HG02970 (cell line): Measurements from ENCODE around the gene DHX9.

Experiments used
- ATAC-seq: cut with Tn5 transposase; IDR thresholded peaks from one replicate; pipeline ENCODE4 v1.9.1; 2021; ENCODE audit warnings: mild to moderate bottlenecking, moderate library complexity, moderate number of reproducible peaks; ENCODE audit not compliant: unreplicated experiment, low FRiP score

DHX9 gene

GRCh38 chr1:182839209-182840066 lies at the start of gene DHX9:
Gene DHX9 (plus strand): TSS chr1:182839347. CDS start chr1:182842567, 3,220 bp downstream.
- ATAC-seq: peak; percentile 73

DNA sequence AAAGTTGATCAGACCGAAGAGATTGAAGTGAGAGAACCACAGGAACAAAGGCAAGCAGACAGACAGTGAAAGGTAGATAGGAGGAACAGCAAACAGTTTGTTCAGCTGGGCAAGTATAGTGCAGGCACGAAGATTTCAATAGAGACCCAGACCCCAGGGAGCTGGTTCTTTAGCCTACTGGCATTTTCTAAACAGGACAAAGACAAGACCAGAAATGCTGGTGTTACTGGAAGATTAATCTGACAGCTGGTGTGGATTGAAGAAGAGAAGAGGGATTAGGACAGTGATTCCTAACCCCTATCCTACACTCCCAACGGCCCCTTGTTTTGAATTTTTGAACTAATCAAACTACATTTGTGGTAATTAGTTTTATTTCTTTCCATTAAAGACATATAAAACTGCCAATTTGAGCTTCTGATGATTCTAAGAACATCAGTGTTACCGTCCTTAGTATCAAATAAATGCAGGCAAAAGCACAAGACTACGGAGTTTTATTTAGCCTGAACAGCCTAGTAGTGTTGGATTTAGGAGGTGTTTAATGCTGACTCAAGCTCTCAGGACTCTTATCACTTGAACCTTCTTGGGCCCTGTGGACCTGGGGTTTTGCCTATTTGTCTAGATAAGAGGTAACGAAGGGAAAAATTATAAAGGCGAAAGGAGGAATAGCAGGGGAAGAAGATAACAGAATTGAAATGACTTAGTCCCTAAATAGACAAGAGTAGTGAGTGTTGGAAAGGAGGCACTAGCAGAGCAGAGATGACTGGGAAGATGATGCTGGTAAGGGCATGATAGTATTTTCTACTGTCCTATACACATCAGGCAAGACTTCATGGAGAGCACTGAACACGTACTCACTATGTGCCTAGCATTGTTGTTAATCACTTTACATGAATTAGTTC lies 47.6 kb upstream of the DHX9 start:
- no peak for ATAC-seq

DNA sequence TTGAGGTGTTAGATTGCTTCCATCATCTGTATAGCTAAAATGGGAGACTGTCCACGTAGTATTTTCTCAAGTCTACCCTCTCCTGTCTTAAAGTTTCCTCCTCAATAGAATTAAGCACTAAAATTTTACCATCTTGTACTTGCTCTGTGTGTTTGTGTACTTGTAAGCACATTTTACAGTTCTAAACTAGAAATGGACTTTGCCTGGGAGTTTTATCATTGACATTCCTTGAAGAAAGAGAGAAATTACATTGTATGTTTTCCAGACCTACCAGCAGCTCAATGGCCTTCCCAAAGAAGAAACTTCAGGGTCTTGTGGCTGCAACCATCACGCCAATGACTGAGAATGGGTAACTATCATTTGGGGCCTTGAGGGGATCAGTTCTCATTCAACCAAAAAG lies 45.1 kb upstream of the DHX9 start:
- ATAC-seq: no peak

DNA sequence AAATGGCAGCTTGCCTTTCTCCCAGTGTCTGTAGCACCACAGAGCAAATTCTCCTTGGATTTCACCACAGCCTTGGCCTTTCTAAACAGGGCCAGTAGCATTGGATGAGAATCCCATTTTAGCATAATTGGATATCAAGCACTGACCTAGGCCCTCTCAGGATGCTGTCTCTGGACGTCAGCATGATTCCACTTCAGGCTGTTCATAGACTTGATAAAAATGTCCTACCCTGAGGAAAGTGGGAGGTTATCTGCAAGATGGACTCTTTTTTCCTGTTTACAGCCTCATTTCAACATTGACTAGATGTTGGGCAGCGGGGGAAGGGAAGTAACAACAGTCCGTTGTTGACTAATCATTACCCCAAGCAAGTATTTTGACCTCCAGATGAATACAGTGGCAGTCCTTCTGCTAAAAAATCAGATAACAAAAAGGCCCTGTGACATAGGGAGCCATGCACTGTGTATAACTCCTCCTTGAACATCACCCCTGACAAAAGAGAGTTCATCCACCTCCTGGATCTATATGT lies 44.4 kb upstream of the DHX9 start:
- ATAC-seq: no peak

GRCh38 chr1:182795563-182796228 lies 43.5 kb upstream of the DHX9 start:
- no peak for ATAC-seq

GRCh38 chr1:182802006-182802803 lies 36.9 kb upstream of the DHX9 start:
- ATAC-seq: no peak

- no peak for ATAC-seq
Observed at GRCh38 chr1:182803846-182804245, 35.3 kb upstream of the DHX9 start.

GRCh38 chr1:182806015-182806678 lies 33.0 kb upstream of the DHX9 start:
- ATAC-seq: no peak

GRCh38 chr1:182807907-182808306 lies 31.2 kb upstream of the DHX9 start:
- no peak for ATAC-seq

DNA sequence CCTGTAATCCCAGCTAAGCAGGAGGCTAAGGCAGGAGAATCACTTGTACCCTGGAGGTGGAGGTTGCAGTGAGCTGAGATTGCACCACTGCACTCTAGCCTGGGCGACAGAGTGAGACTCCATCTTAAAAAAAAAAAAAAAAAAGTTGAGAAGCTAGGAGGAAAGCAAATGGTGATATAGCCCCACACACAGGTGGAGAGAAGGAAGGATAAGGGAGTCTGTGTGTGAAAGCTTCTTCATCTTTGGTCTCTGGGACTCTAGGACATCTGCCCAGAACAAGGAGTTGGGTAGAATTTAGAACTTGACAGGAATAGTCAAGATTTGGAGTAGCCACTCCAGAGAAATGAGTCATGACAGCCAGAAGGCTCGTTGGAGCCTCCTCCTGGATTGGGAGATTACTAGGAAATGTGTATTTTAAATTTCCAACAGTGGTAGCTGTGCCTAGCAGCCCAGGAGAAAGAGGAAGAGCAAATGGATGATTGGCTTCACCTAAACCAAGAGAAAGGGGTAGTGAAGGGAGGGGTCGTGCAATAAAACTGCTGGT lies 29.7 kb upstream of the DHX9 start:
- no peak for ATAC-seq

GRCh38 chr1:182811975-182812722 lies 27.0 kb upstream of the DHX9 start:
- ATAC-seq: no peak

DNA sequence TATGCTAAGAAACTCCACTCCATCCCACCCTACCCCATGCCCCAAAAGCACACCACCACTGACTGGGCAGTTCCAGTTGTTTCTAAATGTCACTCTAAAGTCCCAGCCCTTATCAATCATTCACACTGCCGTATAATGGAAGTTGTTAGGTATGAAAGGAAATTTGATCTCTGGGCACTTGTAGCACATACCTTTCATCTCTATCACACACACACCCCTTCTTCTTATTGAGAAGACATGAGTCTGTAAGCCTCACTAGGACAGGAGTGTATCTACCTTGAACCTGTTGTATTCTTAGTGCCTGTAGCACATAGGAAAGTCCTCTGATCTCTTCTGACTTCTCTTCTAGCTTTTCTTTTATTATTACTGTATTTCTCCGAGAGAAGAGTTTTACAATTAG lies 22.3 kb upstream of the DHX9 start:
- ATAC-seq: no peak

DNA sequence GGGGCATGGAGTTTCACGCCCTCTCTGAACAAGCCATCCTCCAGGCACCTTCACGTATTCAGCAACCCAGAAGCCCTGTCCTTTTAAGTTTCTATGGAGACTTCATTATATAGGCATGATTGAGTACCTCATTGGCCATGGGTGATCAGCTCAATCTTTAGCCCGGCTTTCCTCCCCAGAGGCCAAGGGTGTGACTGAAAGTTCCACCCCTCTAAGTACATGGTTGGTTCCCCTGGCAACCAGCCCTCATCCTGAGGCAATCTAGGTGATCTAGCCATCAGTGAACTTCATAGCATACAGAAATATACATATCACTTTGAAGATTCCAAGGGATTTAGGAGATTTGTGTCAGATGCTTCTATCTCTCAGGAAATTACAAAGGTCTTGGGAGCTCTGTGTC lies 21.3 kb upstream of the DHX9 start:
- ATAC-seq: no peak

- no peak for ATAC-seq
Observed at GRCh38 chr1:182823220-182823619, 15.9 kb upstream of the DHX9 start.

GRCh38 chr1:182826892-182827291 lies 12.3 kb upstream of the DHX9 start:
- ATAC-seq: no peak

DNA sequence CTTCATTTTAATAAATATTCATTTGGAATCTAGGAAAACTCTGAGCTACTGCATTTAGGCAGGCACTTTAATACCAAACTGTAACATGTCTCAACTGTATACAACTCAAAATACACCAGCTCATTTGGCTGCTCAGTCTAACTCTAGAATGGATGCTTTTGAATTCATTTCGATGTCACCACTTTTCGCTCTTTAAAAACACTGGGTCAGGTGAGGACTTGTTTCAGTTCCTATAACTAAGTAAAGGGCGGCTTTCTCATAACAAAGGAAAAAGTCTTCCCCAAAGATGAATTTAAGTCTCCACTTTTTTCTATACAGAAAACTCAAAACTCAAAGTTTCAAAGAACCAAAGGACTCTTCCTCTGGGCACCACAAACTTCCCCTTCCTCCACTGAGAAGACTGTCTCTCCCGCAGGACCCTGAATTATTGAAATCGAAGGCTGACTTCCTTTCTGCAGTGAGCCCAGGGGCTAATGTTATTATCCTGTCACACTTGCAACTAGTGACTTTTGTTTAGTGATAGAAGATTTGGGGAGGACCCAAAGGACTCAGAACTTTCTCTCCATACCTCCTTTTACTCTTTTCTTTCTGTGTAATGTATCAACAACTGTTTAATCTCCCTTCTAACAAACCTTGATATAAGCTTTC lies 9.7 kb upstream of the DHX9 start:
- ATAC-seq: no peak

- ATAC-seq: no peak
Observed at GRCh38 chr1:182833271-182833670, 5.9 kb upstream of the DHX9 start.

DNA sequence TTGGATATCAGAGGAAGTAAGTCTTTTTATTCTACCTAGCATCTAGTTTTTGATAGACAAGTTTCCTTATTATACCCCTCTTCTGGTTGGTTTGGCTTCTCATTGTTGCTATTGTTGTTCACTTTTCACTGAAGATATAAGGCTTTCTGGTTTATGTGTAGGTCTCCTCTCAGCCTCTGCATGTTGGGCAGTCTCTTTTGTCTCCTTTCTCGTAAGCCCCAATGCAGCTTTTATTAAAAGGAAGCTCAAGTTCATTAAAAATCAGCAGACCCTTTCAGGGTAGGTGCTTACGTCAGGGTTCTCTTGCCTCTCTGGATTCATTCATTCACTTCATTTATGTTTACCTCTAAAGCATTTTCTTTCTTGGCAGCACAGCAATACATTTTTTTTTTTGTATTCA lies 4.8 kb upstream of the DHX9 start:
- no peak for ATAC-seq
